Measurements from ENCODE around the gene ALG5.

Gene ALG5

DNA sequence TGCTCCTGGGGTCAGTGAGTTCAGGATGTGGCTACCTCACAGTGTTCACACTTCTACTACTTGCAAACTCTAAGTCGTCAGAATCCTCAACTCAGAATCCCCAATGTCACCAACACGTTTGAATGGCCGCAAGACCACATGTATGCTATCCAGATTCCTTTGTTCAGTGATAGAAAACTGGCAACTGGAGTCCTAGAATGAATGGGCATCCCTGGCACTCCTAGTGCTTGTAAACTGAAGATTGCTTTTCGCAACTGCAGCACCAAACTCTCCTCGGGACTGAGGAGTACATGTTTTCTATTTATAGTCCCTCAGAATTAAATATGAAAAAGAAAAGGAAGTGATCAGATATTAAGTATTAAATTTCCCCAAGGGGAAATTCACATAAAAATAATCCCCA, 84.0 kb downstream of the ALG5 start:
- DNase-seq = no peak

DNA sequence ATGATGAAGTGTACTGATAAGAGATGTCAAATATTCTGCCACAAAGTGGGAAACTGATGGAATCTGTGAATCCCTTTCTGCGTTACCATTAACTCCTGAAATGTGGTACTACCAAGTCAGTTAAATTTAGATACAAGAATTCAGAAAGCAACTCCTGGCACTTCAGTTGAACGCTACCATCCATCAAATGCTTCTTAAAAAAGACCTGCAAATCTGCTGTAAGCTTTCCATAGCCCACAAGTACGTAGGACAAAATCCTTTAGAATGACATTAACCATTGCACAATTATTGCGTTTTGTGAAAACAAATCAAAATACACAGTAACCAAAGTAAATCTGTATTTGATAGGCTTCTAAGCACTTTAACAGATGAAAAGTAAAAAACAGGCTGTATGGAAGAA, 84.5 kb downstream of the ALG5 start:
- DNase-seq = no peak

GRCh38 chr13:36913463-36913862, 85.7 kb downstream of the ALG5 start:
- DNase-seq = no peak

- no peak for DNase-seq
These were observed 86.2 kb downstream of the ALG5 start for GRCh38 chr13:36912973-36913372.

- no peak for DNase-seq
These were observed 86.8 kb downstream of the ALG5 start for GRCh38 chr13:36912369-36912768.

DNA sequence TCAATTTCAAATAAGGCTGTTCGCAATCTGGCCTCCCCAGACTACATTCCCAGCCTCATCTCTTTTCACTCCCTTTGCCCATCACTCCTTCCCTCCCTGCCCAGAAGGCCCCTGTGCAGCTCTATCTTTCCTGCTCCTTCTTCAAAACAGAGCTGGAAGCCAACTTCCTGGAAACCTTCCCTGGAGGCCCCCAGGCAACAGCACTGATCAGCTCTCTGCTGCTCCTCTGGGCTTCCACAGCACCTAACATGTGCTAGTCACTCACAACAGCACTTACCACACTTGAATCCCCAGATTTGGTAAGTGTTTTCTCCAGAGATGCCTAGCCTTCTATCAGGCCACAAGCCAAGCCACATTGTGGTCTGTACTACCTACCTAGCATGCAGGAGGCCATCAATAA, 88.6 kb downstream of the ALG5 start:
- no peak for DNase-seq

DNA sequence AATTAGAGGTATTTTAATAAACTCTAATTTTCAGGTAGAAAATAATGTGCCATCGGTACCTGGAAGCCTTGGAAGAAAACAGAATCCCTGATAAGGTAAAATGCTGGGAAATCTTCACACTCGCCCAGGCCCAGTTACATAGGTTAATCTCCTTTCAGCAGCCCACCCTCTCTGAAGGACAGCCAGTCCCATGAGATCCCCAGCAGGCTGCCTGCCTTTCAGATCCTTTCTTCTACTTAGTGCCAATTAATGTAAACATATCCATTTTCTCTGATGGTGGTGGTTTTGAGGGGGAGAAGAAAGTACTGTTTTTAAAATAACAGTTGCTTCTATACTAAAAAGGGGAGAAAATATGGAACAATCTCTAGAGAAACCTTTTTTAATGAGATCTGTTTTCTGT, 91.3 kb downstream of the ALG5 start:
- no peak for DNase-seq

DNA sequence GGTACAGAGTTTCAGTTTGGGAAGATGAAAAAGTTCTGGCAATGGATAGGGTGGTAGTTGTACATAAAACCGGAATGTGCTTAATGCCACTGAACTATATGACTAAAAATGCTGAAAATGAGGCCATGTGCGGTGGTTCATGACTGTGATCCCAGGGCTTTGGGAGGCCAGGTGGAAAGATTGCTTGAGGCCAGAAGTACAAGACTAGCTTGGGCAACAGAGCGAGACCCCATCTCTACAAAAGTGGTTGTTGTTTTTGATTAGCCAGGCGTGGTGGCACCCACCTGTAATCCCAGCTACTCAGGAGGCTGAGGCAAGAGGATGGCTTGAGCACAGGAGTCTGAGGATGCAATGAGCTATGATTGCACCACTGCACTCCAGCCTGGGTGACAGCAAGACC, 91.9 kb downstream of the ALG5 start:
- no peak for DNase-seq

DNA sequence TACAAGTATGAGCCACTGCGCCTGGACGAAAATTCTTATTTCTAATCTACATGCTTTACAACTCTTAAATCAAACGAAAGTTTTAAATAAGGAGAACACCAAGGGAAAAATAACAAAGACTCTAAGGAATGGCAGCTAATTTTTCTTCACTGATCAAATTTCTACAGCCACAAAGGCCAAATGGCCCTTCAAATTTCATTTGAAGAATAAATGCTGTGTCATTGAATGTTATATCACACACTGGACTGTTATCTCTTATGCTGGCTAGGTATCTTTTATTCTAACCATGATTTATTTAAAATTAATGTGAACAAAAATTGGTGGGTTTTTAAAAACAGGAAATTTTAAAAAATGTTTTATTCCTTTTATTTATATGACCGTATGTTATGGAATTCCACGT, 93.2 kb downstream of the ALG5 start:
- no peak for DNase-seq

- no peak for DNase-seq
These were observed 95.1 kb downstream of the ALG5 start for GRCh38 chr13:36903925-36904595.

Measured in inflammatory macrophage treated with lipopolysaccharide for 4 hours (primary cell).